HepG2 (cell line): ENCODE measurements around the gene MFSD2B. TPM values are rescaled to one million over a fixed set of nuclear protein-coding genes. Genes with fewer than 3 reads are reported as not detected.
A peak's percentile ranks its signal among the peaks of the same experiment; 100 is the strongest.

Experiments used
- ATAC-seq: fragments of 200-7000 bp; cut with Tn5 transposase; 3 replicates; pipeline ENCODE4 v1.9.1; 2020; ENCODE audit warnings: mild to moderate bottlenecking, moderate library complexity
- BruUV-seq: library from RNA; stranded (reverse); fragments of 400-500 nt; replicated peaks from 2 replicates; lab custom pipeline; 2021; lab: Mats Ljungman, UMichigan
- CTCF ChIA-PET: fragments of 300-600 bp; formaldehyde crosslinking; extraction: SDS; loops from one replicate; lab custom pipeline; 2021; ENCODE audit warnings: low total read pairs, inconsistent platforms, low intra/inter-chr PET ratio; lab: Yijun Ruan, JAX
- POLR2A ChIA-PET: fragments of 350-600 bp; sonication (Branson Sonifier 250); formaldehyde crosslinking; loops from one replicate; lab custom pipeline; 2020; ENCODE audit warnings: antibody characterized with exemption, inconsistent platforms; lab: Yijun Ruan, JAX
- DNase-seq: peaks from one replicate; pipeline ENCODE4 v3.0.0-alpha.2; 2015; ENCODE audit warnings: low spot score
- FAIRE-seq: peaks from 3 replicates; lab custom pipeline; 2011; peaks lifted over from hg19 to GRCh38; lab: Jason Lieb, UNC
- H2AFZ ChIP-seq: one replicate; pipeline ENCODE4 v1.6.1; 2011; ENCODE audit warnings: low read length, inconsistent platforms
- H3K27ac ChIP-seq: fragments of 300-600 bp; 3 replicates; pipeline ENCODE4 v1.8.0; 2011; ENCODE audit warnings: mixed run types, mild to moderate bottlenecking, mixed read lengths, low read length, inconsistent platforms; ENCODE audit not compliant: insufficient read depth; ENCODE audit errors: extremely low read length
- H3K27me3 ChIP-seq, 2 experiments: fragments of 200-600 bp in 1 of 2; 2 replicates in 1 of 2; 3 replicates in 1 of 2; pipeline versions ENCODE4 v1.6.0 to v1.8.0; 2011; ENCODE audit warnings: low read length in 2 of 2, mild to moderate bottlenecking in 2 of 2, moderate library complexity in 2 of 2, inconsistent platforms in 1 of 2; ENCODE audit not compliant: insufficient read depth in 2 of 2, control insufficient read depth in 1 of 2
- H3K36me3 ChIP-seq, 2 experiments: fragments of 200-600 bp in 1 of 2; replicated peaks in 1 of 2; 2 replicates in 1 of 2; 3 replicates in 1 of 2; pipeline versions ENCODE4 v1.5.1 to v1.8.0; 2011; ENCODE audit warnings: low read length in 2 of 2, inconsistent platforms in 1 of 2; ENCODE audit not compliant: insufficient read depth in 2 of 2, control insufficient read depth in 1 of 2
- H3K4me1 ChIP-seq: 2 replicates; pipeline ENCODE4 v1.5.1; 2012; ENCODE audit warnings: low read length, inconsistent platforms; ENCODE audit not compliant: insufficient read depth
- H3K4me2 ChIP-seq: 2 replicates; pipeline ENCODE4 v1.6.0; 2011; ENCODE audit warnings: low read depth, low read length, inconsistent platforms
- H3K4me3 ChIP-seq, 3 experiments: fragments of 200-600 bp in 1 of 3; sonication (generic), shearing (Covaris generic) in 1 of 3; replicated peaks in 1 of 3; 2 replicates each; pipeline ENCODE4 v1.5.1; 2011 to 2016; ENCODE audit warnings: low read length in 3 of 3, inconsistent platforms in 2 of 3, low read depth in 2 of 3, mild to moderate bottlenecking in 2 of 3, control low read depth in 1 of 3, mixed read lengths in 1 of 3; ENCODE audit not compliant: insufficient read depth in 1 of 3
- H3K79me2 ChIP-seq: one replicate; pipeline ENCODE4 v1.6.1; 2011; ENCODE audit warnings: low read length, inconsistent platforms; ENCODE audit not compliant: insufficient read depth
- H3K9ac ChIP-seq: 2 replicates; pipeline ENCODE4 v1.6.0; 2011; ENCODE audit warnings: mild to moderate bottlenecking, low read depth, low read length, inconsistent platforms; ENCODE audit not compliant: insufficient read depth
- H3K9me3 ChIP-seq: 2 replicates; pipeline ENCODE4 v1.5.1; 2012; ENCODE audit warnings: mild to moderate bottlenecking, low read length
- H4K20me1 ChIP-seq: 2 replicates; pipeline ENCODE4 v1.6.0; 2011; ENCODE audit warnings: inconsistent platforms, mild to moderate bottlenecking, low read length, moderate library complexity; ENCODE audit not compliant: insufficient read depth
- ASH2L ChIP-seq: fragments of 300-600, 200-600 bp; sonication (generic); IDR thresholded peaks from 2 replicates; pipeline ENCODE4 v1.7.0; 2017; ENCODE audit warnings: low read depth, mild to moderate bottlenecking, moderate library complexity, mixed read lengths, low read length; ENCODE audit not compliant: insufficient read length
- DNMT3B ChIP-seq: conservative IDR thresholded peaks from 2 replicates; pipeline ENCODE4 v1.6.1; 2016; ENCODE audit warnings: missing biosample characterization, control low read depth
- KAT7 ChIP-seq: IDR thresholded peaks from 2 replicates; pipeline ENCODE4 v1.6.1; 2018; ENCODE audit warnings: borderline replicate concordance, missing compliant biosample characterization
- MTERF4 ChIP-seq: sonication (generic); formaldehyde crosslinking; IDR thresholded peaks from 2 replicates; pipeline ENCODE4 v1.8.0; 2023; ENCODE audit warnings: mild to moderate bottlenecking, missing genetic modification reagents
- PAF1 ChIP-seq: IDR thresholded peaks from 2 replicates; pipeline ENCODE4 v1.6.1; 2016; ENCODE audit warnings: missing genetic modification reagents, missing compliant biosample characterization
- RAD51 ChIP-seq: fragments of 450-650 bp; IDR thresholded peaks from 2 replicates; pipeline ENCODE4 v1.6.1; 2016; ENCODE audit warnings: borderline replicate concordance
- RFXANK ChIP-seq: IDR thresholded peaks from 2 replicates; pipeline ENCODE4 v1.6.1; 2016
- SMAD3 ChIP-seq: sonication (generic); formaldehyde crosslinking; IDR thresholded peaks from 2 replicates; pipeline ENCODE4 v1.4.0; 2020; ENCODE audit warnings: missing genetic modification reagents
- ZBTB33 ChIP-seq: sonication (generic); formaldehyde crosslinking; IDR thresholded peaks from 2 replicates; pipeline ENCODE4 v1.4.0; 2020; ENCODE audit warnings: missing genetic modification reagents
- ZFP36L2 ChIP-seq: sonication (generic); formaldehyde crosslinking; IDR thresholded peaks from 2 replicates; pipeline ENCODE4 v1.4.0; 2020; ENCODE audit warnings: missing genetic modification reagents
- ZNF570 ChIP-seq: sonication (generic); formaldehyde crosslinking; IDR thresholded peaks from 2 replicates; pipeline ENCODE4 v1.4.0; 2020; ENCODE audit warnings: mild to moderate bottlenecking, missing genetic modification reagents, borderline replicate concordance
- ZNF674 ChIP-seq: sonication (generic); formaldehyde crosslinking; IDR thresholded peaks from 2 replicates; pipeline ENCODE4 v1.5.0; 2020; ENCODE audit warnings: low read depth, mild to moderate bottlenecking, missing genetic modification reagents
- ZNF720 ChIP-seq: sonication (generic); formaldehyde crosslinking; IDR thresholded peaks from 2 replicates; pipeline ENCODE4 v1.4.0; 2020; ENCODE audit warnings: missing genetic modification reagents
- ZNF780A ChIP-seq: sonication (generic); formaldehyde crosslinking; IDR thresholded peaks from 2 replicates; pipeline ENCODE4 v1.8.0; 2022; ENCODE audit warnings: mild to moderate bottlenecking, missing genetic modification reagents, moderate library complexity
- ZNF841 ChIP-seq: sonication (generic); formaldehyde crosslinking; IDR thresholded peaks from 2 replicates; pipeline ENCODE4 v1.8.1; 2023; ENCODE audit warnings: missing genetic modification reagents, borderline replicate concordance
- WGBS: methylation state at CpG from one replicate; pipeline ENCODE4 v1.1.6; 2017; ENCODE audit warnings: low lambda C conversion rate; 5-methylcytosine and 5-hydroxymethylcytosine counted together
- in situ Hi-C: cut with HindIII; loops from 2 replicates; pipeline ENCODE4 v1.10.0; 2017; ENCODE audit warnings: low pct_unique_long_range_greater_than_20kb; ENCODE audit not compliant: extremely low pct_ligation_motif_present
- intact Hi-C: fragments of 100-400 bp; cut with micrococcal nuclease; formaldehyde crosslinking; loops from one replicate; pipeline ENCODE4 v1.10.0; 2022; ENCODE audit not compliant: unreplicated experiment
- polyA plus RNA-seq, 8 experiments: library from polyadenylated mRNA; depleted of rRNA in 3 of 8; stranded (reverse) in 7 of 8; unstranded in 1 of 8; fragments of >200 nt; fragmentation: Illumina TruSeq in 4 of 8; extraction: Trizol in 4 of 8; gene quantifications; 2 replicates each; pipeline versions ENCODE4 v1.2.1 to v1.2.3, GENCODE V29; 2011 to 2016; ENCODE audit warnings: low read depth in 4 of 8, missing spikeins in 1 of 8, mixed read lengths in 1 of 8; ENCODE audit not compliant: insufficient read depth in 1 of 8
- total RNA-seq, 5 experiments: library from RNA; depleted of rRNA; stranded (reverse); fragments of >200 nt; fragmentation: Illumina TruSeq; extraction: Trizol; gene quantifications; 2 replicates each; pipeline ENCODE4 v1.2.3, GENCODE V29; 2016; ENCODE audit warnings: low read depth in 1 of 5

Gene MFSD2B
- total and polyA plus RNA-seq, 2 of the 13 experiments (the other 11 are each of a cell fraction or from before 2014, with no cell fraction given) = 0.21 to 0.93 TPM

- intact Hi-C loops = no loop called here
- Histone ChIP-seq H3K4me2 (no peak overlapping the region; the same call in 1 of the 2 replicates), H4K20me1 (no peaks in the 10 kb centered on the region), H3K4me3 (no peak overlapping the region), H3K9me3 (no peaks in the 10 kb centered on the region), H3K36me3 (no peaks in the 10 kb centered on the region), H3K27me3 (no peaks in the 10 kb centered on the region), H3K79me2 (no peaks in the 10 kb centered on the region), H3K27ac (no peak overlapping the region), H3K4me1 (peaks cover 23% of the 10 kb centered on the region), H3K9ac (no peak overlapping the region), H2AFZ (no peak overlapping the region)
- no peak for ATAC-seq
- in situ Hi-C loops = no loop called here
- CTCF ChIA-PET = no interaction called here
- TF ChIP-seq ZNF570 (CRISPR knock-in tag) (no peak), KAT7 (CRISPR knock-in tag) (no peak), RFXANK (CRISPR knock-in tag) (no peak), ZNF841 (CRISPR knock-in tag) (no peak), DNMT3B (CRISPR knock-in tag) (no peak), PAF1 (no peak)
- no peak for FAIRE-seq
- BruUV-seq = no TSS peak
- peak; percentile 17 for DNase-seq
- POLR2A ChIA-PET = interaction anchor here (1.2 to 2.3 kb wide), 2 partner anchors 8 to 40 kb away, joined by 7 to 8 read pairs; partner anchors contain the start of gene WDCP
These were observed 2.2 kb upstream of the MFSD2B start for GRCh38 chr2:24007693-24008092.

GRCh38 chr2:24008672-24009366 is 1.1 kb upstream of the MFSD2B start:
- Histone ChIP-seq H3K4me2 (peak overlapping the region; percentile 73), H3K27me3 (no peaks in the 10 kb centered on the region), H4K20me1 (no peaks in the 10 kb centered on the region), H3K36me3 (no peaks in the 10 kb centered on the region), H3K27ac (no peak overlapping the region), H3K9ac (peak overlapping the region; percentile 3; the same call in 1 of the 2 replicates), H3K79me2 (no peaks in the 10 kb centered on the region), H3K4me1 (peaks cover 31% of the 10 kb centered on the region), H3K9me3 (no peaks in the 10 kb centered on the region), H2AFZ (no peak overlapping the region), H3K4me3 (peak overlapping the region in 1 of 3 experiments; percentile 51; a peak in 1 of 6 replicates)
- in situ Hi-C loops (no loop called here), intact Hi-C loops (no loop called here)
- CTCF ChIA-PET = interaction anchor here (0.7 kb wide), 1 partner anchor 167 kb away, joined by 3 read pairs; no protein-coding TSS in a partner anchor
- POLR2A ChIA-PET = interaction anchor here (2.3 kb wide), 1 partner anchor 39 kb away, joined by 7 read pairs; the partner anchor contains the start of gene WDCP
- peak; percentile 36 for DNase-seq
- no TSS peak for BruUV-seq
- WGBS = 34% methylated on average over 13 of the region's 13 CpGs
- peak; percentile 50 for ATAC-seq
- no peak for FAIRE-seq
- TF ChIP-seq ASH2L (no peak), ZNF674 (CRISPR knock-in tag) (no peak), ZFP36L2 (CRISPR knock-in tag) (no peak), MTERF4 (CRISPR knock-in tag) (no peak), ZBTB33 (peak; percentile 13; the same call in 1 of the 2 replicates), RAD51 (peak; percentile 45; the same call in 1 of the 2 replicates), SMAD3 (CRISPR knock-in tag) (no peak), ZNF720 (CRISPR knock-in tag) (no peak), ZNF780A (CRISPR knock-in tag) (no peak)
